Measurements from ENCODE around the gene WDR81. TPM values are rescaled to one million over a fixed set of nuclear protein-coding genes. Genes with fewer than 3 reads are reported as not detected.
"Not testable (repeated sequence)": the region's sequence is repeated elsewhere in the genome, so short reads cannot be mapped to it uniquely, and the experiment has no call there.

WDR81 gene
- total RNA-seq, 2 experiments from 2014 or later = 19.1 to 24.4 TPM

DNA sequence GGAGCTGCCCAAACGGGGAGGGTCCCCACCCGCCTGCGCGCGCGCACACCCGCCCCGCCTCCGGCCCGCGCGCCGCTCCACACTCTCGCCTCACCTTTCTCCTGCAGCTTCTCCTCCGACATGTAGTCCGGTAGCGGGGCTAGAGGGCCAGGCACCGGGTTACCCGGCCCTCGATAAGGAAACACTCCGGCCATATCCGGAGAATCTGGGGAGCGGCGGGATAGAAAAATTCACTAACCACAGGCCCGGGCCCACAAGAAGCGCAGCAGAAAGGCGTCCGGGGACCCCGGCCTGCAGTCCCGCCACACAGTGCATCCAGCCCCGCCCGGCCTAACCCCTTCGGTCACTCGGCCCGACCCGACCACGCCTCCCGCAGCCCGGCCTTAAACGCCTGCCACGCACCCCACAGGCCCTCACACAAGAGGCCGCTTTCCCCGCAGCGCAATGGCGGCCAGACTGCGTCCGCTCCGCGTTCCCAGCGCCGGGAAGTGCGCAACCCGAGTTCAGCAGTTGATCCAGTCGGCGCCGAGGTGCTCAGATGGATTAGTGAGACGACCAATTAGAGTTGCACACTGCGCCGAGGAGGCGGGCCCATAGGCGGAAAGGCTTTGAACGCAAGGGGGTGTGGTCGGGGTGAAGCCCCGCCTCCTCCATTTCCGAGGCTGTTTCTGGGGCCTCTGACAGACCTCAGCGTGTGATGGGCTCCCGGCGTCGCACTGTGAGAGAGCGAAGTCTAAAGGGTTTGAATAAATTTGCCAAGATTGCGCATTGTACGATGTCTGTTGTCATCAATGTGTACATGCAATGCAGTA lies 39.9 kb upstream of the WDR81 start, which contains the start of gene PRPF8:
Gene PRPF8, minus strand, starts transcription at position 490 of the 812 bp plus-strand sequence. Its CDS starts 296 bp downstream, at position 194.
- Histone ChIP-seq H4K20me1 (ENCODE audit: insufficient read depth, low read length) (peaks cover 16% of the 10 kb centered on the region), H3K27ac (ENCODE audit: low read depth, low read length, poor library complexity, severe bottlenecking) (peak within 1 kb of the TSS; percentile 54), H3K9me3 (ENCODE audit: low read length) (no peaks in the 10 kb centered on the region), H2AFZ (ENCODE audit: low read length) (peak within 1 kb of the TSS; percentile 48), H3K36me3 (ENCODE audit: insufficient read depth, low read length) (peaks cover 41% of the 10 kb centered on the region), H3K4me1 (ENCODE audit: insufficient read depth, low read length, poor library complexity, severe bottlenecking) (peaks cover 12% of the 10 kb centered on the region), H3K4me3 (ENCODE audit: low read depth, low read length, poor library complexity, severe bottlenecking) (peak within 1 kb of the TSS; percentile 95), H3K79me2 (ENCODE audit: insufficient read depth, low read depth, low read length) (peaks cover 30% of the 10 kb centered on the region), H3K4me2 (ENCODE audit: low read length) (peak within 1 kb of the TSS; percentile 68), H3K9me2 (ENCODE audit: insufficient read depth, low read length) (no peaks in the 10 kb centered on the region)
- POLR2A ChIA-PET = interaction anchor here (0.7 to 1.1 kb wide), 4 partner anchors 18 to 212 kb away, joined by 3 to 5 read pairs (median 3); no protein-coding TSS in a partner anchor
- no TSS peak for BruUV-seq (replicated peaks)
- DNase-seq (ENCODE audit: low spot score) = peak; percentile 98
- TF ChIP-seq, protein P1, sequence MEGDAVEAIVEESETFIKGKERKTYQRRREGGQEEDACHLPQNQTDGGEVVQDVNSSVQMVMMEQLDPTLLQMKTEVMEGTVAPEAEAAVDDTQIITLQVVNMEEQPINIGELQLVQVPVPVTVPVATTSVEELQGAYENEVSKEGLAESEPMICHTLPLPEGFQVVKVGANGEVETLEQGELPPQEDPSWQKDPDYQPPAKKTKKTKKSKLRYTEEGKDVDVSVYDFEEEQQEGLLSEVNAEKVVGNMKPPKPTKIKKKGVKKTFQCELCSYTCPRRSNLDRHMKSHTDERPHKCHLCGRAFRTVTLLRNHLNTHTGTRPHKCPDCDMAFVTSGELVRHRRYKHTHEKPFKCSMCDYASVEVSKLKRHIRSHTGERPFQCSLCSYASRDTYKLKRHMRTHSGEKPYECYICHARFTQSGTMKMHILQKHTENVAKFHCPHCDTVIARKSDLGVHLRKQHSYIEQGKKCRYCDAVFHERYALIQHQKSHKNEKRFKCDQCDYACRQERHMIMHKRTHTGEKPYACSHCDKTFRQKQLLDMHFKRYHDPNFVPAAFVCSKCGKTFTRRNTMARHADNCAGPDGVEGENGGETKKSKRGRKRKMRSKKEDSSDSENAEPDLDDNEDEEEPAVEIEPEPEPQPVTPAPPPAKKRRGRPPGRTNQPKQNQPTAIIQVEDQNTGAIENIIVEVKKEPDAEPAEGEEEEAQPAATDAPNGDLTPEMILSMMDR (conservative IDR thresholded peaks at IDR 0.05; ENCODE audit: low read length) = no peak
- no peak for TF ChIP-seq EZH2phosphoT487 (IDR thresholded peaks at IDR 0.05; ENCODE audit: borderline replicate concordance, low read depth, low read length)
- intact Hi-C loops (cut with micrococcal nuclease; ENCODE audit: unreplicated experiment) = loop anchor here (2.0 kb wide), 1 partner anchor 32 kb away; no protein-coding TSS in a partner anchor
- CTCF ChIA-PET (ENCODE audit: unreplicated experiment) = no interaction called here

GRCh38 chr17:1686086-1686485 lies 38.4 kb upstream of the WDR81 start:
- H3K79me2 ChIP-seq (ENCODE audit: insufficient read depth, low read depth, low read length) = peaks cover 30% of the 10 kb centered on the region

DNA sequence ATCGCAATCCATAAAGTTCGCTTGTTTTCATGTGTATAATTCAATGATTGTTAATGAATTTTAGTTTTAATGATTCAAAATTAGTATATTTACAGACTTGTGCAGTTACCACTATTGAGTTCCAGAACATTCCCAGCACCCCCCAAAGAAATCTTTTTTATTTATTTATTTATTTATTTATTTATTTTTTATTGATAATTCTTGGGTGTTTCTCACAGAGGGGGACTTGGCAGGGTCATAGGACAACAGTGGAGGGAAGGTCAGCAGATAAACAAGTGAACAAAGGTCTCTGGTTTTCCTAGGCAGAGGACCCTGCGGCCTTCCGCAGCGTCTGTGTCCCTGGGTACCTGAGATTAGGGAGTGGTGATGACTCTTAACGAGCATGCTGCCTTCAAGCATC lies 36.1 kb upstream of the WDR81 start:
- BruUV-seq (replicated peaks); POLR2A ChIA-PET; H3K4me1 ChIP-seq (ENCODE audit: insufficient read depth, low read length, poor library complexity, severe bottlenecking); CTCF ChIA-PET (ENCODE audit: unreplicated experiment); intact Hi-C loops (cut with micrococcal nuclease; ENCODE audit: unreplicated experiment); H3K27ac ChIP-seq (ENCODE audit: low read depth, low read length, poor library complexity, severe bottlenecking); H2AFZ ChIP-seq (ENCODE audit: low read length); H3K9me3 ChIP-seq (ENCODE audit: low read length); DNase-seq (ENCODE audit: low spot score); H3K4me2 ChIP-seq (ENCODE audit: low read length); H4K20me1 ChIP-seq (ENCODE audit: insufficient read depth, low read length); H3K9me2 ChIP-seq (ENCODE audit: insufficient read depth, low read length); H3K4me3 ChIP-seq (ENCODE audit: low read depth, low read length, poor library complexity, severe bottlenecking); H3K36me3 ChIP-seq (ENCODE audit: insufficient read depth, low read length): not testable (repeated sequence)
- peaks cover 12% of the 10 kb centered on the region for H3K79me2 ChIP-seq (ENCODE audit: insufficient read depth, low read depth, low read length)

More at GRCh38 chr17:1686086-1686485, 38.4 kb upstream of the WDR81 start:
- TF ChIP-seq, protein P1 (conservative IDR thresholded peaks at IDR 0.05; ENCODE audit: low read length) = no peak
- TF ChIP-seq EZH2phosphoT487 (IDR thresholded peaks at IDR 0.05; ENCODE audit: borderline replicate concordance, low read depth, low read length) = no peak
- Histone ChIP-seq H3K9me3 (ENCODE audit: low read length) (no peaks in the 10 kb centered on the region), H4K20me1 (ENCODE audit: insufficient read depth, low read length) (peaks cover 16% of the 10 kb centered on the region), H3K9me2 (ENCODE audit: insufficient read depth, low read length) (no peaks in the 10 kb centered on the region), H3K4me2 (ENCODE audit: low read length) (no peak overlapping the region), H3K4me3 (ENCODE audit: low read depth, low read length, poor library complexity, severe bottlenecking) (no peak overlapping the region), H3K27ac (ENCODE audit: low read depth, low read length, poor library complexity, severe bottlenecking) (no peak overlapping the region), H3K4me1 (ENCODE audit: insufficient read depth, low read length, poor library complexity, severe bottlenecking) (peaks cover 12% of the 10 kb centered on the region), H3K36me3 (ENCODE audit: insufficient read depth, low read length) (peaks cover 26% of the 10 kb centered on the region), H2AFZ (ENCODE audit: low read length) (no peak overlapping the region)
- POLR2A ChIA-PET = no interaction called here
- DNase-seq (ENCODE audit: low spot score) = no peak
- intact Hi-C loops (cut with micrococcal nuclease; ENCODE audit: unreplicated experiment) = no loop called here
- BruUV-seq (replicated peaks) = no TSS peak
- CTCF ChIA-PET (ENCODE audit: unreplicated experiment) = no interaction called here

Measured in OCI-LY7 (cell line).